ENCODE results near the gene ATP23. TPM values are rescaled to one million over a fixed set of nuclear protein-coding genes. Genes with fewer than 3 reads are reported as not detected.

The ATP23 gene
- total RNA-seq, 1 experiment from 2014 or later: 6.1 TPM

DNA sequence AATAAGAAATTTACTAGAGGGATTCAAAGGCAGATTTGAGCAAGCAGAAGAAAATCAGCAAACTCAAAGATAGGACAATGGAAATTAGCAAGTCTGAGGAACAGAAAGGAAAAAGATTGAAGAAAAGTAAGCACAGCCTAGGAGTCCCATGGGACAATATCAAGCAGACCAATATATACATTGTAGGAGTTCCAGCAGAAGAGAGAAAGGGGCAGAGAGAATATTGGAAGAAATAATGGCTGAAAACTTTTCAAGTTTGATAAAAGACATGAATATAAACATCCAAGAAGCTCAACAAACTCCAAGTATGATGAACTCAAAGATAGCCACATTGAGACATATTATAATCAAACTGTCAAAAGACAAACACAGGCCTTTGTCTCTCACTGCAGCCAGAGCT is 25.2 kb downstream of the ATP23 start:
- Mint-ChIP-seq H3K4me1 (no peaks in the 10 kb centered on the region), H3K27me3 (ENCODE audit: low read depth) (peaks cover 4% of the 10 kb centered on the region; the same call in 1 of the 2 replicates), H3K36me3 (peaks cover 3% of the 10 kb centered on the region; the same call in 1 of the 2 replicates), H3K27ac (no peak overlapping the region), H3K4me3 (no peak overlapping the region), H3K9me3 (peaks cover 44% of the 10 kb centered on the region)
- ChIA-PET CTCF (interaction anchor here (1.0 kb wide), 1 partner anchor 163 kb away, joined by 3 read pairs; no protein-coding TSS in a partner anchor), POLR2A (no interaction called here)
- ATAC-seq (no peak), DNase-seq (ENCODE audit: low spot score) (no peak)
- TF ChIP-seq, protein P1, sequence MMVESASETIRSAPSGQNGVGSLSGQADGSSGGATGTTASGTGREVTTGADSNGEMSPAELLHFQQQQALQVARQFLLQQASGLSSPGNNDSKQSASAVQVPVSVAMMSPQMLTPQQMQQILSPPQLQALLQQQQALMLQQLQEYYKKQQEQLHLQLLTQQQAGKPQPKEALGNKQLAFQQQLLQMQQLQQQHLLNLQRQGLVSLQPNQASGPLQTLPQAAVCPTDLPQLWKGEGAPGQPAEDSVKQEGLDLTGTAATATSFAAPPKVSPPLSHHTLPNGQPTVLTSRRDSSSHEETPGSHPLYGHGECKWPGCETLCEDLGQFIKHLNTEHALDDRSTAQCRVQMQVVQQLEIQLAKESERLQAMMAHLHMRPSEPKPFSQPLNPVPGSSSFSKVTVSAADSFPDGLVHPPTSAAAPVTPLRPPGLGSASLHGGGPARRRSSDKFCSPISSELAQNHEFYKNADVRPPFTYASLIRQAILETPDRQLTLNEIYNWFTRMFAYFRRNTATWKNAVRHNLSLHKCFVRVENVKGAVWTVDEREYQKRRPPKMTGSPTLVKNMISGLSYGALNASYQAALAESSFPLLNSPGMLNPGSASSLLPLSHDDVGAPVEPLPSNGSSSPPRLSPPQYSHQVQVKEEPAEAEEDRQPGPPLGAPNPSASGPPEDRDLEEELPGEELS (CRISPR knock-in tag; IDR thresholded peaks at IDR 0.05): no peak
- no peak for TF ChIP-seq SMAD4 (CRISPR knock-in tag; IDR thresholded peaks at IDR 0.05)
- TF ChIP-seq, protein P2, sequence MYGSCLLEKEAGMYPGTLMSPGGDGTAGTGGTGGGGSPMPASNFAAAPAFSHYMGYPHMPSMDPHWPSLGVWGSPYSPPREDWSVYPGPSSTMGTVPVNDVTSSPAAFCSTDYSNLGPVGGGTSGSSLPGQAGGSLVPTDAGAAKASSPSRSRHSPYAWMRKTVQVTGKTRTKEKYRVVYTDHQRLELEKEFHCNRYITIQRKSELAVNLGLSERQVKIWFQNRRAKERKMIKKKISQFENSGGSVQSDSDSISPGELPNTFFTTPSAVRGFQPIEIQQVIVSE (CRISPR knock-in tag; IDR thresholded peaks at IDR 0.05; ENCODE audit: borderline replicate concordance): no peak
- TF ChIP-seq TEAD1 (CRISPR knock-in tag; IDR thresholded peaks at IDR 0.05): no peak
- TF ChIP-seq NR2C2 (CRISPR knock-in tag; IDR thresholded peaks at IDR 0.05): no peak

DNA sequence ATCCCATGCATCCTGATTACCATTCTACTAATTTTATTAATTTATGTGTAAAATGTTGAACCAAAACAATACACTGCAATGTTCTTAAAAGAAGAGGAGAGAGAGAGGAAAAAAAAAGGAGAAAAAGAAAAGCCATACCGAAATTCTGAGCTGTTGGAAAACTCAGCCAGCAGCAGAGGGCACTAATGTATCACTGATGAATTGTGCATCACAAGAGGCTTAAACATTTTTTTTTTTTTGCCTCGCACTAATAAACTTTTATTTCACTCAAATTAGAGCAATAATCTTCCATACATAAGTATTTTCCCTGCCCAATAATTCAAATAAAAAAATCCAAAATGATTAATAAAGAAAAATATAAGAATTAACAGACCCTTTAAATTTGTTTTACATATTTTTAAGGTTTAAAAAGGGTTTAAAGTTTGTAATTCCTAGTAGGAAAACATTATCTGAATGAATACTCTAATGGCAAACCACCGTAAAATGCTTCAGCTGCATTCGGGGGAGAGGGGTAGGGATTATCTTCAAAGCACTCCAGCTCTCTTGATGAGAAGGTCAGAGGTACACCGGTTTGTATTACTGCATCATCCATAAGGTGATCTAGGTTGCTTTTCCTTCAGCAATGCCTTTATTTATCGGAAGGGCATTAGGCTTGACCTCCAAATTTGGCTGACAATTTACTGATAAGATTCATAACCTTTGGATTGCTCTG is 41.9 kb downstream of the ATP23 start:
- no peaks in the 10 kb centered on the region; the same call in 1 of the 2 replicates for H3K36me3 Mint-ChIP-seq
- no peak for TF ChIP-seq EMX1 (CRISPR knock-in tag; IDR thresholded peaks at IDR 0.05)
- TF ChIP-seq, protein P3, sequence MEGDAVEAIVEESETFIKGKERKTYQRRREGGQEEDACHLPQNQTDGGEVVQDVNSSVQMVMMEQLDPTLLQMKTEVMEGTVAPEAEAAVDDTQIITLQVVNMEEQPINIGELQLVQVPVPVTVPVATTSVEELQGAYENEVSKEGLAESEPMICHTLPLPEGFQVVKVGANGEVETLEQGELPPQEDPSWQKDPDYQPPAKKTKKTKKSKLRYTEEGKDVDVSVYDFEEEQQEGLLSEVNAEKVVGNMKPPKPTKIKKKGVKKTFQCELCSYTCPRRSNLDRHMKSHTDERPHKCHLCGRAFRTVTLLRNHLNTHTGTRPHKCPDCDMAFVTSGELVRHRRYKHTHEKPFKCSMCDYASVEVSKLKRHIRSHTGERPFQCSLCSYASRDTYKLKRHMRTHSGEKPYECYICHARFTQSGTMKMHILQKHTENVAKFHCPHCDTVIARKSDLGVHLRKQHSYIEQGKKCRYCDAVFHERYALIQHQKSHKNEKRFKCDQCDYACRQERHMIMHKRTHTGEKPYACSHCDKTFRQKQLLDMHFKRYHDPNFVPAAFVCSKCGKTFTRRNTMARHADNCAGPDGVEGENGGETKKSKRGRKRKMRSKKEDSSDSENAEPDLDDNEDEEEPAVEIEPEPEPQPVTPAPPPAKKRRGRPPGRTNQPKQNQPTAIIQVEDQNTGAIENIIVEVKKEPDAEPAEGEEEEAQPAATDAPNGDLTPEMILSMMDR (IDR thresholded peaks at IDR 0.05): peak; percentile 39; the same call in 1 of the 2 replicates
- TF ChIP-seq, protein P4, sequence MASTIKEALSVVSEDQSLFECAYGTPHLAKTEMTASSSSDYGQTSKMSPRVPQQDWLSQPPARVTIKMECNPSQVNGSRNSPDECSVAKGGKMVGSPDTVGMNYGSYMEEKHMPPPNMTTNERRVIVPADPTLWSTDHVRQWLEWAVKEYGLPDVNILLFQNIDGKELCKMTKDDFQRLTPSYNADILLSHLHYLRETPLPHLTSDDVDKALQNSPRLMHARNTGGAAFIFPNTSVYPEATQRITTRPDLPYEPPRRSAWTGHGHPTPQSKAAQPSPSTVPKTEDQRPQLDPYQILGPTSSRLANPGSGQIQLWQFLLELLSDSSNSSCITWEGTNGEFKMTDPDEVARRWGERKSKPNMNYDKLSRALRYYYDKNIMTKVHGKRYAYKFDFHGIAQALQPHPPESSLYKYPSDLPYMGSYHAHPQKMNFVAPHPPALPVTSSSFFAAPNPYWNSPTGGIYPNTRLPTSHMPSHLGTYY (CRISPR knock-in tag; IDR thresholded peaks at IDR 0.05): no peak
- no peak overlapping the region for H3K27ac Mint-ChIP-seq
- ChIA-PET POLR2A (no interaction called here), CTCF (interaction anchor here (0.6 to 2.0 kb wide), 17 partner anchors 9 to 837 kb away, joined by 3 to 14 read pairs (median 3); no protein-coding TSS in a partner anchor)
- peaks cover 13% of the 10 kb centered on the region for H3K9me3 Mint-ChIP-seq
- ATAC-seq: no peak
- peaks cover 4% of the 10 kb centered on the region for H3K27me3 Mint-ChIP-seq (ENCODE audit: low read depth)
- peak; percentile 42 for DNase-seq (ENCODE audit: low spot score)
- H3K4me1 Mint-ChIP-seq: no peaks in the 10 kb centered on the region
- no peak overlapping the region for H3K4me3 Mint-ChIP-seq

DNA sequence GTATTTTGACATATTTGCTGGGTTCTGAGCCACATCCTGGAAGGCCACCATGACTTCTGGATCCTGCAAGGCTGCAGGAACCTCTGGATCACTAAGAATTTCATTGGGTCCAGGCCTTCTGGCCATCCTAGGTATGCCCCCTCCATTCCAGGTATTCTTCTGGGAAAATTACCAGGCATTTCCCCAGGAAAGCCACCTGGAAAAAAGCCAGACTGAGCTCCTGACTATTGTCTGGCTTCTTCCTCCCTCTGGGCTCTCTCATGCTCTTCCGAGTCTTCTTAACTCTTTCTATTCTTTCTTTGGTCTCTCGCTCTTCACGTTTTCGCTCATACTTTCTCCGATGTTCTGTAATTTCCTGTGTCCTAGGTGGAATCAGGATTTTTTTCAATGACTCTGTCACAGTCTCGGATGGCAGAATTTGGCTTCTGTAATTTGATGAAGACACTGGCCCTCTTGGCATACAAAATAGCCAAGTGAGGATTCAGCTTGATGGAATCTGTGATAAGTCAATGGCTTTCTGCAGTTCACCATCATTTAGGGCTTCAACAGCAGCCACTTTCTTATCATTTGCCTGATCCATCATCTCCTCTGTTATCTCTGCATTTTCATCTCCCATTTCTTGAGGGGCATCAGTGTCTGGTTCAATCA is 42.6 kb downstream of the ATP23 start:
- POLR2A ChIA-PET: no interaction called here
- Mint-ChIP-seq H3K9me3 (peaks cover 13% of the 10 kb centered on the region), H3K27ac (no peak overlapping the region), H3K27me3 (ENCODE audit: low read depth) (peaks cover 4% of the 10 kb centered on the region; the same call in 1 of the 2 replicates), H3K36me3 (no peaks in the 10 kb centered on the region; the same call in 1 of the 2 replicates), H3K4me3 (no peak overlapping the region), H3K4me1 (no peaks in the 10 kb centered on the region)
- ATAC-seq (no peak), DNase-seq (ENCODE audit: low spot score) (no peak)
- TF ChIP-seq, protein P5, sequence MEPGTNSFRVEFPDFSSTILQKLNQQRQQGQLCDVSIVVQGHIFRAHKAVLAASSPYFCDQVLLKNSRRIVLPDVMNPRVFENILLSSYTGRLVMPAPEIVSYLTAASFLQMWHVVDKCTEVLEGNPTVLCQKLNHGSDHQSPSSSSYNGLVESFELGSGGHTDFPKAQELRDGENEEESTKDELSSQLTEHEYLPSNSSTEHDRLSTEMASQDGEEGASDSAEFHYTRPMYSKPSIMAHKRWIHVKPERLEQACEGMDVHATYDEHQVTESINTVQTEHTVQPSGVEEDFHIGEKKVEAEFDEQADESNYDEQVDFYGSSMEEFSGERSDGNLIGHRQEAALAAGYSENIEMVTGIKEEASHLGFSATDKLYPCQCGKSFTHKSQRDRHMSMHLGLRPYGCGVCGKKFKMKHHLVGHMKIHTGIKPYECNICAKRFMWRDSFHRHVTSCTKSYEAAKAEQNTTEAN (CRISPR knock-in tag; IDR thresholded peaks at IDR 0.05): no peak
- TF ChIP-seq ZNF416 (CRISPR knock-in tag; IDR thresholded peaks at IDR 0.05) (no peak), ELF4 (CRISPR knock-in tag; IDR thresholded peaks at IDR 0.05; ENCODE audit: low read depth) (no peak), NFATC4 (CRISPR knock-in tag; IDR thresholded peaks at IDR 0.05) (no peak)
- CTCF ChIA-PET: interaction anchor here (0.8 to 2.0 kb wide), 5 partner anchors 8 to 460 kb away, joined by 3 to 14 read pairs (median 3); no protein-coding TSS in a partner anchor

Measured in WTC11 (cell line).